Measurements from ENCODE around the gene PDCD2L. TPM values are rescaled to one million over a fixed set of nuclear protein-coding genes. Genes with fewer than 3 reads are reported as not detected.

PDCD2L gene
- 24.9 TPM for polyA plus RNA-seq (2013, experiment 1 of 4)
- polyA plus RNA-seq (2013, experiment 2 of 4): 19.2 TPM
- polyA plus RNA-seq (2013, experiment 3 of 4): 20.7 TPM
- 22.3 TPM for polyA plus RNA-seq (2013, experiment 4 of 4)

GRCh38 chr19:34404109-34404909 is at the start of gene PDCD2L:
TSS of gene PDCD2L (plus strand) at chr19:34404399. CDS start at chr19:34404431, 32 bp downstream.
- WGBS, 2 experiments: 1% methylated on average over 69 of the region's 69 CpGs
- H3K4me3 ChIP-seq (ENCODE audit: insufficient read depth, low read depth, low read length): peak within 1 kb of the TSS; percentile 97
- H3K4me1 ChIP-seq (ENCODE audit: control insufficient read depth, insufficient read depth, low read length): no peaks in the 10 kb centered on the region
- H3K36me3 ChIP-seq (ENCODE audit: control insufficient read depth, insufficient read depth, low read length): peaks cover 8% of the 10 kb centered on the region
- no peaks in the 10 kb centered on the region for H3K27me3 ChIP-seq (ENCODE audit: control insufficient read depth, insufficient read depth, low read length, poor library complexity, severe bottlenecking)
- no peak within 1 kb of the TSS for H3K27ac ChIP-seq (ENCODE audit: insufficient read depth, low read depth, low read length, poor library complexity, severe bottlenecking)
- H3K9me3 ChIP-seq (ENCODE audit: control insufficient read depth, low read length): no peaks in the 10 kb centered on the region

- 96 to 99% methylated on average over 8 of the region's 8 CpGs for WGBS, 2 experiments
- no peaks in the 10 kb centered on the region for H3K4me1 ChIP-seq (ENCODE audit: control insufficient read depth, insufficient read depth, low read length)
- peaks cover 11% of the 10 kb centered on the region for H3K36me3 ChIP-seq (ENCODE audit: control insufficient read depth, insufficient read depth, low read length)
These were observed 49.0 kb upstream of the PDCD2L start for GRCh38 chr19:34355201-34355600.

GRCh38 chr19:34356875-34357274 is 47.3 kb upstream of the PDCD2L start:
- 95 to 96% methylated on average over 4 of the region's 4 CpGs for WGBS, 2 experiments
- Histone ChIP-seq H3K27me3 (ENCODE audit: control insufficient read depth, insufficient read depth, low read length, poor library complexity, severe bottlenecking) (no peaks in the 10 kb centered on the region), H3K36me3 (ENCODE audit: control insufficient read depth, insufficient read depth, low read length) (peaks cover 11% of the 10 kb centered on the region), H3K4me3 (ENCODE audit: insufficient read depth, low read depth, low read length) (no peak overlapping the region), H3K27ac (ENCODE audit: insufficient read depth, low read depth, low read length, poor library complexity, severe bottlenecking) (no peak overlapping the region), H3K4me1 (ENCODE audit: control insufficient read depth, insufficient read depth, low read length) (no peaks in the 10 kb centered on the region), H3K9me3 (ENCODE audit: control insufficient read depth, low read length) (no peaks in the 10 kb centered on the region)

More at GRCh38 chr19:34355201-34355600, 49.0 kb upstream of the PDCD2L start:
- no peaks in the 10 kb centered on the region for H3K9me3 ChIP-seq (ENCODE audit: control insufficient read depth, low read length)
- no peak overlapping the region for H3K4me3 ChIP-seq (ENCODE audit: insufficient read depth, low read depth, low read length)
- H3K27me3 ChIP-seq (ENCODE audit: control insufficient read depth, insufficient read depth, low read length, poor library complexity, severe bottlenecking): no peaks in the 10 kb centered on the region
- no peak overlapping the region for H3K27ac ChIP-seq (ENCODE audit: insufficient read depth, low read depth, low read length, poor library complexity, severe bottlenecking)

- Histone ChIP-seq H3K4me1 (ENCODE audit: control insufficient read depth, insufficient read depth, low read length) (no peaks in the 10 kb centered on the region), H3K4me3 (ENCODE audit: insufficient read depth, low read depth, low read length) (no peak overlapping the region), H3K9me3 (ENCODE audit: control insufficient read depth, low read length) (no peaks in the 10 kb centered on the region), H3K36me3 (ENCODE audit: control insufficient read depth, insufficient read depth, low read length) (peaks cover 11% of the 10 kb centered on the region), H3K27me3 (ENCODE audit: control insufficient read depth, insufficient read depth, low read length, poor library complexity, severe bottlenecking) (no peaks in the 10 kb centered on the region), H3K27ac (ENCODE audit: insufficient read depth, low read depth, low read length, poor library complexity, severe bottlenecking) (no peak overlapping the region)
- WGBS, 2 experiments: 95 to 97% methylated on average over 4 of the region's 4 CpGs
These were observed 46.8 kb upstream of the PDCD2L start for GRCh38 chr19:34357431-34357830.

GRCh38 chr19:34359140-34359953 is 44.9 kb upstream of the PDCD2L start:
- H3K27ac ChIP-seq (ENCODE audit: insufficient read depth, low read depth, low read length, poor library complexity, severe bottlenecking): no peak overlapping the region
- no peaks in the 10 kb centered on the region for H3K9me3 ChIP-seq (ENCODE audit: control insufficient read depth, low read length)
- no peaks in the 10 kb centered on the region for H3K36me3 ChIP-seq (ENCODE audit: control insufficient read depth, insufficient read depth, low read length)
- no peaks in the 10 kb centered on the region for H3K27me3 ChIP-seq (ENCODE audit: control insufficient read depth, insufficient read depth, low read length, poor library complexity, severe bottlenecking)
- H3K4me1 ChIP-seq (ENCODE audit: control insufficient read depth, insufficient read depth, low read length): no peaks in the 10 kb centered on the region
- peak overlapping the region; percentile 31 for H3K4me3 ChIP-seq (ENCODE audit: insufficient read depth, low read depth, low read length)
- 7 to 8% methylated on average over 61 of the region's 61 CpGs for WGBS, 2 experiments

- Histone ChIP-seq H3K36me3 (ENCODE audit: control insufficient read depth, insufficient read depth, low read length) (no peaks in the 10 kb centered on the region), H3K4me3 (ENCODE audit: insufficient read depth, low read depth, low read length) (peak overlapping the region; percentile 31), H3K27me3 (ENCODE audit: control insufficient read depth, insufficient read depth, low read length, poor library complexity, severe bottlenecking) (peaks cover 4% of the 10 kb centered on the region), H3K9me3 (ENCODE audit: control insufficient read depth, low read length) (no peaks in the 10 kb centered on the region), H3K4me1 (ENCODE audit: control insufficient read depth, insufficient read depth, low read length) (no peaks in the 10 kb centered on the region), H3K27ac (ENCODE audit: insufficient read depth, low read depth, low read length, poor library complexity, severe bottlenecking) (no peak overlapping the region)
- 89 to 91% methylated on average over 7 of the region's 7 CpGs for WGBS, 2 experiments
These were observed 44.3 kb upstream of the PDCD2L start for GRCh38 chr19:34359954-34360315.

GRCh38 chr19:34360354-34360909 is 43.8 kb upstream of the PDCD2L start:
- Histone ChIP-seq H3K4me3 (ENCODE audit: insufficient read depth, low read depth, low read length) (no peak overlapping the region), H3K9me3 (ENCODE audit: control insufficient read depth, low read length) (no peaks in the 10 kb centered on the region), H3K36me3 (ENCODE audit: control insufficient read depth, insufficient read depth, low read length) (no peaks in the 10 kb centered on the region), H3K27me3 (ENCODE audit: control insufficient read depth, insufficient read depth, low read length, poor library complexity, severe bottlenecking) (peaks cover 4% of the 10 kb centered on the region), H3K27ac (ENCODE audit: insufficient read depth, low read depth, low read length, poor library complexity, severe bottlenecking) (no peak overlapping the region), H3K4me1 (ENCODE audit: control insufficient read depth, insufficient read depth, low read length) (no peaks in the 10 kb centered on the region)
- WGBS, 2 experiments: 91 to 96% methylated on average over 9 of the region's 9 CpGs

- WGBS, 2 experiments: 91% methylated on average over 3 of the region's 3 CpGs
- peaks cover 10% of the 10 kb centered on the region for H3K4me1 ChIP-seq (ENCODE audit: control insufficient read depth, insufficient read depth, low read length)
- H3K27ac ChIP-seq (ENCODE audit: insufficient read depth, low read depth, low read length, poor library complexity, severe bottlenecking): no peak overlapping the region
- no peaks in the 10 kb centered on the region for H3K9me3 ChIP-seq (ENCODE audit: control insufficient read depth, low read length)
- H3K27me3 ChIP-seq (ENCODE audit: control insufficient read depth, insufficient read depth, low read length, poor library complexity, severe bottlenecking): peaks cover 4% of the 10 kb centered on the region
- peaks cover 3% of the 10 kb centered on the region for H3K36me3 ChIP-seq (ENCODE audit: control insufficient read depth, insufficient read depth, low read length)
- H3K4me3 ChIP-seq (ENCODE audit: insufficient read depth, low read depth, low read length): no peak overlapping the region
These were observed 41.5 kb upstream of the PDCD2L start for GRCh38 chr19:34362679-34363069.

GRCh38 chr19:34363094-34363493 is 41.1 kb upstream of the PDCD2L start:
- Histone ChIP-seq H3K4me3 (ENCODE audit: insufficient read depth, low read depth, low read length) (no peak overlapping the region), H3K27me3 (ENCODE audit: control insufficient read depth, insufficient read depth, low read length, poor library complexity, severe bottlenecking) (peaks cover 4% of the 10 kb centered on the region), H3K27ac (ENCODE audit: insufficient read depth, low read depth, low read length, poor library complexity, severe bottlenecking) (no peak overlapping the region), H3K4me1 (ENCODE audit: control insufficient read depth, insufficient read depth, low read length) (peaks cover 10% of the 10 kb centered on the region), H3K36me3 (ENCODE audit: control insufficient read depth, insufficient read depth, low read length) (peaks cover 7% of the 10 kb centered on the region), H3K9me3 (ENCODE audit: control insufficient read depth, low read length) (no peaks in the 10 kb centered on the region)
- 78 to 80% methylated on average over 4 of the region's 4 CpGs for WGBS, 2 experiments

- 90 to 96% methylated on average over 5 of the region's 5 CpGs for WGBS, 2 experiments
- Histone ChIP-seq H3K27ac (ENCODE audit: insufficient read depth, low read depth, low read length, poor library complexity, severe bottlenecking) (no peak overlapping the region), H3K9me3 (ENCODE audit: control insufficient read depth, low read length) (no peaks in the 10 kb centered on the region), H3K36me3 (ENCODE audit: control insufficient read depth, insufficient read depth, low read length) (peaks cover 13% of the 10 kb centered on the region), H3K27me3 (ENCODE audit: control insufficient read depth, insufficient read depth, low read length, poor library complexity, severe bottlenecking) (peaks cover 4% of the 10 kb centered on the region), H3K4me1 (ENCODE audit: control insufficient read depth, insufficient read depth, low read length) (peaks cover 10% of the 10 kb centered on the region), H3K4me3 (ENCODE audit: insufficient read depth, low read depth, low read length) (no peak overlapping the region)
These were observed 40.3 kb upstream of the PDCD2L start for GRCh38 chr19:34363930-34364329.

Data from ectodermal cell (in vitro differentiated cells).